H1 (cell line): ENCODE results near the gene PRRT2. TPM values are rescaled to one million over a fixed set of nuclear protein-coding genes. Genes with fewer than 3 reads are reported as not detected.

Source experiments
- CTCF ChIA-PET: fragments of 300-600 bp; sonication (Branson Sonifier 250); formaldehyde crosslinking; loops from one replicate; lab custom pipeline; 2021; ENCODE audit not compliant: partially characterized antibody; lab: Charles Lee
- POLR2A ChIA-PET: fragments of 300-600 bp; sonication (Branson Sonifier 250); formaldehyde crosslinking; loops from one replicate; lab custom pipeline; 2021; ENCODE audit warnings: inconsistent platforms; ENCODE audit not compliant: partially characterized antibody; lab: Charles Lee
- DNase-seq, 2 experiments: peaks; one replicate each; pipeline versions ENCODE4 v3.0.0 to v3.0.0-alpha.2; 2010 to 2022; ENCODE audit warnings: low spot score in 2 of 2, low read depth in 1 of 2, mixed read lengths in 1 of 2
- FAIRE-seq: peaks from 2 replicates; lab custom pipeline; 2011; peaks lifted over from hg19 to GRCh38; lab: Jason Lieb, UNC
- H2AFZ ChIP-seq: 2 replicates; pipeline ENCODE4 v1.8.1; 2012; ENCODE audit warnings: low read length, inconsistent platforms
- H2AK5ac ChIP-seq: 2 replicates; pipeline ENCODE4 v1.6.1; 2013; ENCODE audit warnings: low read depth, low read length
- H2BK120ac ChIP-seq: replicated peaks from 2 replicates; pipeline ENCODE3; 2013; ENCODE audit warnings: low read depth, low read length, inconsistent platforms
- H2BK12ac ChIP-seq: 2 replicates; pipeline ENCODE4 v1.6.1; 2013; ENCODE audit warnings: low read depth, low read length
- H2BK15ac ChIP-seq: 2 replicates; pipeline ENCODE4 v1.6.1; 2013; ENCODE audit warnings: low read length
- H2BK20ac ChIP-seq: 2 replicates; pipeline ENCODE4 v1.6.1; 2013; ENCODE audit warnings: low read length
- H2BK5ac ChIP-seq: 2 replicates; pipeline ENCODE4 v1.6.1; 2013; ENCODE audit warnings: low read depth, low read length
- H3K14ac ChIP-seq: 2 replicates; pipeline ENCODE4 v1.6.1; 2013; ENCODE audit warnings: inconsistent platforms; ENCODE audit not compliant: insufficient read length
- H3K18ac ChIP-seq: 2 replicates; pipeline ENCODE4 v1.6.1; 2013; ENCODE audit warnings: low read length; ENCODE audit errors: extremely low read depth
- H3K23ac ChIP-seq: 2 replicates; pipeline ENCODE4 v1.6.1; 2013; ENCODE audit warnings: inconsistent platforms; ENCODE audit not compliant: insufficient read length
- H3K23me2 ChIP-seq: 2 replicates; pipeline ENCODE4 v1.6.1; 2013; ENCODE audit warnings: low read depth, low read length
- H3K27ac ChIP-seq: 2 replicates; pipeline ENCODE4 v1.6.1; 2011; ENCODE audit warnings: low read depth, low read length, inconsistent platforms
- H3K27me3 ChIP-seq, 4 experiments: replicated peaks in 1 of 4; 1 replicate in 1 of 4; 2 replicates in 3 of 4; pipeline versions ENCODE4 v1.6.1 to v1.8.1; 2011 to 2013; ENCODE audit warnings: low read length in 3 of 4, mild to moderate bottlenecking in 3 of 4, inconsistent platforms in 2 of 4, mixed read lengths in 2 of 4, moderate library complexity in 1 of 4; ENCODE audit not compliant: control insufficient read depth in 3 of 4, insufficient read depth in 3 of 4; ENCODE audit errors: extremely low read depth in 1 of 4
- H3K36me3 ChIP-seq, 4 experiments: 2 replicates each; pipeline versions ENCODE4 v1.6.1 to v1.8.1; 2011 to 2013; ENCODE audit warnings: mild to moderate bottlenecking in 4 of 4, low read length in 3 of 4, moderate library complexity in 2 of 4, control low read depth in 1 of 4, inconsistent platforms in 1 of 4; ENCODE audit not compliant: insufficient read depth in 4 of 4, control insufficient read depth in 2 of 4
- H3K4ac ChIP-seq: replicated peaks from 2 replicates; pipeline ENCODE3; 2013; ENCODE audit warnings: low read length, low read depth, mixed read lengths, inconsistent platforms; ENCODE audit not compliant: insufficient read length
- H3K4me1 ChIP-seq, 4 experiments: replicated peaks in 1 of 4; 1 replicate in 1 of 4; 2 replicates in 3 of 4; pipeline versions ENCODE4 v1.6.1 to v1.8.1; 2011 to 2013; ENCODE audit warnings: low read length in 3 of 4, inconsistent platforms in 2 of 4, mixed read lengths in 1 of 4; ENCODE audit not compliant: insufficient read depth in 4 of 4, control insufficient read depth in 3 of 4
- H3K4me2 ChIP-seq, 2 experiments: 2 replicates each; pipeline versions ENCODE4 v1.6.1 to v1.8.1; 2011 to 2013; ENCODE audit warnings: low read depth in 2 of 2, low read length in 2 of 2, control low read depth in 1 of 2, inconsistent platforms in 1 of 2, mild to moderate bottlenecking in 1 of 2; ENCODE audit not compliant: insufficient read depth in 1 of 2
- H3K4me3 ChIP-seq, 4 experiments: fragments of 200-600, 300-600 bp in 1 of 4; sonication (generic), shearing (Covaris generic), sonication (Bioruptor Twin) in 1 of 4; 2 replicates each; pipeline versions ENCODE4 v1.5.1 to v1.8.1; 2011 to 2016; ENCODE audit warnings: low read length in 4 of 4, low read depth in 3 of 4, control low read depth in 2 of 4, inconsistent platforms in 2 of 4, mild to moderate bottlenecking in 2 of 4, mixed read lengths in 1 of 4, moderate library complexity in 1 of 4; ENCODE audit not compliant: insufficient read depth in 2 of 4; ENCODE audit errors: extremely low read depth in 1 of 4
- H3K56ac ChIP-seq: replicated peaks from 2 replicates; pipeline ENCODE3; 2013; ENCODE audit warnings: low read depth, mild to moderate bottlenecking, mixed read lengths, low read length, inconsistent platforms; ENCODE audit not compliant: insufficient read length
- H3K79me1 ChIP-seq: 2 replicates; pipeline ENCODE4 v1.6.1; 2013; ENCODE audit warnings: low read depth, low read length, control low read depth
- H3K79me2 ChIP-seq, 2 experiments: 2 replicates each; pipeline versions ENCODE4 v1.6.1 to v1.8.1; 2012 to 2013; ENCODE audit warnings: low read length in 2 of 2, mild to moderate bottlenecking in 2 of 2, inconsistent platforms in 1 of 2; ENCODE audit not compliant: insufficient read depth in 2 of 2, control insufficient read depth in 1 of 2
- H3K9ac ChIP-seq, 4 experiments: replicated peaks in 1 of 4; 1 replicate in 1 of 4; 2 replicates in 3 of 4; pipeline versions ENCODE4 v1.6.1 to v1.8.1; 2011 to 2013; ENCODE audit warnings: low read depth in 3 of 4, low read length in 3 of 4, control low read depth in 2 of 4, mild to moderate bottlenecking in 2 of 4, moderate library complexity in 2 of 4, inconsistent platforms in 1 of 4; ENCODE audit errors: extremely low read depth in 1 of 4
- H3K9me3 ChIP-seq, 2 experiments: 2 replicates each; pipeline versions ENCODE4 v1.6.1 to v1.8.1; 2012 to 2013; ENCODE audit warnings: mild to moderate bottlenecking in 2 of 2, moderate library complexity in 2 of 2, control low read depth in 1 of 2, inconsistent platforms in 1 of 2, low read depth in 1 of 2, low read length in 1 of 2, mixed read lengths in 1 of 2; ENCODE audit not compliant: insufficient read depth in 2 of 2
- H4K20me1 ChIP-seq, 2 experiments: replicated peaks in 1 of 2; 2 replicates each; pipeline versions ENCODE3 to v1.8.1; 2011 to 2013; ENCODE audit warnings: inconsistent platforms in 2 of 2, low read length in 2 of 2, mild to moderate bottlenecking in 1 of 2; ENCODE audit not compliant: insufficient read depth in 2 of 2, control insufficient read depth in 1 of 2
- H4K5ac ChIP-seq: 2 replicates; pipeline ENCODE4 v1.6.1; 2013; ENCODE audit warnings: low read length, low read depth, mixed read lengths, inconsistent platforms; ENCODE audit not compliant: insufficient read length
- H4K8ac ChIP-seq: 2 replicates; pipeline ENCODE4 v1.8.0; 2013; ENCODE audit warnings: mild to moderate bottlenecking, moderate library complexity, low read length, inconsistent platforms; ENCODE audit not compliant: insufficient read depth; ENCODE audit errors: extremely low read depth
- H4K91ac ChIP-seq: replicated peaks from 2 replicates; pipeline ENCODE3; 2013; ENCODE audit warnings: low read length, mixed read lengths, inconsistent platforms; ENCODE audit not compliant: insufficient read length
- CBX5 ChIP-seq: fragments of 300-800, 300-1000 bp; sonication (generic); IDR thresholded peaks from 2 replicates; pipeline ENCODE4 v1.7.1; 2016; ENCODE audit warnings: antibody characterized with exemption, low read length, low read depth
- CHD2 ChIP-seq: IDR thresholded peaks from 2 replicates; pipeline ENCODE4 v1.6.1; 2012; ENCODE audit warnings: low read length, improper control_type of control experiment
- FOSL1 ChIP-seq: IDR thresholded peaks from 2 replicates; pipeline ENCODE4 v1.6.1; 2011; ENCODE audit warnings: mild to moderate bottlenecking, low read depth, low read length, moderate library complexity; ENCODE audit not compliant: insufficient read depth
- HDAC2 ChIP-seq, 2 experiments: fragments of 300-600 bp in 1 of 2; sonication (generic) in 1 of 2; IDR thresholded peaks; 2 replicates each; pipeline ENCODE4 v1.6.1; 2011 to 2012; ENCODE audit warnings: low read depth in 2 of 2, low read length in 2 of 2, mild to moderate bottlenecking in 2 of 2, moderate library complexity in 2 of 2, borderline replicate concordance in 1 of 2, inconsistent platforms in 1 of 2
- PHF8 ChIP-seq: fragments of 200-600 bp; sonication (generic); conservative IDR thresholded peaks from 2 replicates; pipeline ENCODE4 v1.7.1; 2012; ENCODE audit warnings: low read depth, mild to moderate bottlenecking, inconsistent platforms, low read length, moderate library complexity
- POU5F1 ChIP-seq: IDR thresholded peaks from 2 replicates; pipeline ENCODE4 v1.6.1; 2011; ENCODE audit warnings: low read depth, mild to moderate bottlenecking, low read length, moderate library complexity
- SIN3A ChIP-seq, 2 experiments: IDR thresholded peaks in 1 of 2; conservative IDR thresholded peaks in 1 of 2; 2 replicates each; pipeline ENCODE4 v1.6.1; 2011 to 2012; ENCODE audit warnings: low read length in 2 of 2, improper control_type of control experiment in 1 of 2, low read depth in 1 of 2, mild to moderate bottlenecking in 1 of 2
- SP4 ChIP-seq: IDR thresholded peaks from 2 replicates; pipeline ENCODE4 v1.6.1; 2012; ENCODE audit warnings: low read length, inconsistent platforms
- WGBS, 2 experiments: shearing (Covaris generic) in 1 of 2; methylation state at CpG; one replicate each; pipeline versions ENCODE4 v1.1.6 to v1.1.7; 2013 to 2015; ENCODE audit warnings: low lambda C conversion rate in 2 of 2, mixed read lengths in 2 of 2, inconsistent platforms in 1 of 2, low coverage in 1 of 2, missing lambda C conversion rate in 1 of 2; ENCODE audit not compliant: insufficient replicate concordance in 2 of 2, insufficient coverage in 1 of 2, insufficient read length in 1 of 2; ENCODE audit errors: extremely low coverage in 1 of 2, missing lambda C conversion rate in 1 of 2; 5-methylcytosine and 5-hydroxymethylcytosine counted together
- polyA plus RNA-seq, 7 experiments: library from polyadenylated mRNA; depleted of rRNA in 3 of 7; stranded (reverse) in 5 of 7; unstranded in 2 of 7; fragments of >200 nt in 5 of 7; fragments of 200-250 nt in 2 of 7; gene quantifications; 1 replicate in 5 of 7; 2 replicates in 1 of 7; 4 replicates in 1 of 7; pipeline versions ENCODE4 v1.2.1 to v1.2.3, GENCODE V29; 2011 to 2013; ENCODE audit warnings: missing spikeins in 2 of 7, mixed read lengths in 2 of 7
- total RNA-seq: library from RNA; stranded (reverse); fragmentation: NEBNext Ultra II Directional; extraction: Animal tissue kit (Norgen Biotek cat#: 25700); gene quantifications from 2 replicates; pipeline ENCODE4 v1.2.1, GENCODE V29; 2021

Gene PRRT2
- total and polyA plus RNA-seq, 2 of the 8 experiments (the other 6 are each of a cell fraction or from before 2014, with no cell fraction given): 12.8 to 32.6 TPM

- Histone ChIP-seq H3K23ac (no peak overlapping the region), H2BK20ac (no peak overlapping the region), H3K9ac (no peak overlapping the region), H3K27me3 (no peaks in the 10 kb centered on the region), H2AK5ac (no peak overlapping the region), H2AFZ (no peak overlapping the region), H3K79me2 (no peaks in the 10 kb centered on the region), H3K4me2 (no peak overlapping the region), H4K20me1 (no peaks in the 10 kb centered on the region), H2BK12ac (no peak overlapping the region), H3K9me3 (no peaks in the 10 kb centered on the region), H3K56ac (no peak overlapping the region), H3K23me2 (no peaks in the 10 kb centered on the region), H3K14ac (no peak overlapping the region), H2BK15ac (no peak overlapping the region), H4K5ac (no peak overlapping the region), H4K91ac (no peak overlapping the region), H3K79me1 (no peaks in the 10 kb centered on the region), H3K18ac (no peak overlapping the region), H2BK5ac (no peak overlapping the region), H4K8ac (peak overlapping the region; percentile 18; the same call in 1 of the 2 replicates), H3K4me1 (no peaks in the 10 kb centered on the region; a peak in 2 of 7 replicates), H3K4me3 (no peak overlapping the region), H3K36me3 (no peaks in the 10 kb centered on the region), H3K4ac (no peak overlapping the region), H2BK120ac (no peak overlapping the region), H3K27ac (no peak overlapping the region)
- FAIRE-seq: no peak
- TF ChIP-seq SP4 (no peak), SIN3A (conservative IDR thresholded peaks at IDR 0.05 in 1 of 2, IDR thresholded peaks at IDR 0.05 in 1 of 2; ENCODE audit: low read depth in 1 of 2, low read length in 2 of 2) (no peak), PHF8 (no peak), CHD2 (no peak), FOSL1 (no peak), POU5F1 (no peak), CBX5 (no peak), HDAC2 (IDR thresholded peaks at IDR 0.05; ENCODE audit: borderline replicate concordance in 1 of 2, low read depth in 2 of 2, low read length in 2 of 2) (no peak)
- ChIA-PET CTCF (interaction anchor here (0.6 to 15.0 kb wide), 4 partner anchors 10 to 29 kb away, joined by 3 to 212 read pairs (median 3); partner anchors contain the start of genes MVP and PAGR1), POLR2A (interaction anchor here (0.9 to 12.7 kb wide), 7 partner anchors 8 to 37 kb away, joined by 3 to 167 read pairs (median 4); partner anchors contain the start of genes CDIPT, MVP and PAGR1)
- DNase-seq: no peak
- WGBS, 2 experiments: 92% methylated on average over 27 of the region's 28 CpGs; no CpG with 5 or more reads in 1 of the 2 experiments
Observed at GRCh38 chr16:29844575-29845331, 32.8 kb downstream of the PRRT2 start.
